Transverse colon (tissue), 4 donors: Measurements from ENCODE around the gene DIP2A.

ENCODE experiments used
- CTCF ChIP-seq, 5 experiments: fragments of 200-600 bp in 3 of 5; fragments of 450-650 bp in 2 of 5; sonication (generic) in 3 of 5; IDR thresholded peaks; 1 replicate in 2 of 5; 2 replicates in 3 of 5; pipeline ENCODE4 v1.5.1; 2016 to 2017; ENCODE audit warnings: antibody characterized with exemption in 5 of 5, inconsistent platforms in 3 of 5, mild to moderate bottlenecking in 2 of 5, moderate library complexity in 1 of 5
- EP300 ChIP-seq: sonication (generic); formaldehyde crosslinking; IDR thresholded peaks from one replicate; pipeline ENCODE4 v1.6.1; 2017; ENCODE audit warnings: antibody characterized with exemption, low read depth
- POLR2AphosphoS5 ChIP-seq, 3 donors: sonication (generic); formaldehyde crosslinking; IDR thresholded peaks; one replicate each; pipeline ENCODE4 v1.6.1; 2016; ENCODE audit warnings: antibody characterized with exemption in 3 of 3

GRCh38 chr21:46545363-46545762 is 86.7 kb downstream of the DIP2A start:
- TF ChIP-seq CTCF (IDR thresholded peaks at IDR 0.05): no peak
- no peak for TF ChIP-seq EP300
- TF ChIP-seq POLR2AphosphoS5 (IDR thresholded peaks at IDR 0.05): no peak
